Activated CD8-positive, alpha-beta T cell treated with anti-CD3 and anti-CD28 coated beads for 36 hours (primary cell): ENCODE data around the gene ARHGEF40. TPM values are rescaled to one million over a fixed set of nuclear protein-coding genes. Genes with fewer than 3 reads are reported as not detected.

Experiments used
- ATAC-seq: fragments of 200-7000 bp; cut with Tn5 transposase; one replicate; pipeline ENCODE4 v1.10.0; 2021; ENCODE audit warnings: mild to moderate bottlenecking, moderate library complexity
- CTCF ChIA-PET: fragments of 350-600 bp; sonication (Branson Sonifier 250); formaldehyde crosslinking; loops from one replicate; lab custom pipeline; 2021; ENCODE audit warnings: antibody characterized with exemption; lab: Charles Lee
- POLR2A ChIA-PET: fragments of 350-600 bp; sonication (Branson Sonifier 250); formaldehyde crosslinking; loops from one replicate; lab custom pipeline; 2021; ENCODE audit warnings: antibody characterized with exemption; lab: Charles Lee
- DNase-seq: peaks from one replicate; pipeline ENCODE4 v3.0.0-alpha.2; 2020
- H3K27ac Mint-ChIP-seq: one replicate; pipeline ENCODE4 v1.8.0; 2021; ENCODE audit warnings: mild to moderate bottlenecking, mixed read lengths
- H3K27me3 Mint-ChIP-seq: one replicate; pipeline ENCODE4 v1.8.0; 2021; ENCODE audit warnings: mixed read lengths
- H3K36me3 Mint-ChIP-seq: one replicate; pipeline ENCODE4 v1.8.0; 2021; ENCODE audit warnings: low read depth, mixed read lengths
- H3K4me1 Mint-ChIP-seq: one replicate; pipeline ENCODE4 v1.8.0; 2021; ENCODE audit warnings: low read depth, mixed read lengths
- H3K4me3 Mint-ChIP-seq: one replicate; pipeline ENCODE4 v1.8.0; 2021; ENCODE audit warnings: mild to moderate bottlenecking, moderate library complexity, mixed read lengths
- H3K9me3 Mint-ChIP-seq: one replicate; pipeline ENCODE4 v1.8.0; 2021; ENCODE audit warnings: mixed read lengths
- intact Hi-C: fragments of 100-400 bp; cut with micrococcal nuclease; formaldehyde crosslinking; loops from one replicate; pipeline ENCODE4 v1.10.0; 2022
- total RNA-seq, 2 experiments: library from RNA; stranded (reverse); gene quantifications; one replicate each; pipeline ENCODE4 v1.2.3, GENCODE V29; 2021
- TF ChIP-seq, protein P1 (sequence below): fragments of 200-600 bp; IDR thresholded peaks from one replicate; pipeline ENCODE4 v1.8.0; 2022; ENCODE audit warnings: antibody characterized with exemption, mild to moderate bottlenecking

Gene ARHGEF40
- total RNA-seq, 2 experiments from 2014 or later = 0.18 to 0.23 TPM

DNA sequence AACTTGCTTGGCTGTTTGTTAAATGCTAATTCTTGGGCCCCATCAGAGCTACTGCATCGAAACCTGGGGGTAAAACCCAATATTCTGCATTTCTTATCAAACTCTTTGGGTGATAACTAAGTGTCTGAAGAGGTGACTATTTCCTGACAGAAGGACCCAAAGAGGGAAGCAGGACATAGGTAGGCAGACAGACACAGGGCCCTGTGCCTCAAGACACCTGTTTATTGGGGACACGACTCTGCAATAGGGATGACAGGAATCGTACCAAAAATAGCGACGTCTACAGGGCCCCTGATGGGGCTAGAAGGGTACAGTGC is 19.7 kb downstream of the ARHGEF40 start:
- Mint-ChIP-seq H3K27ac (no peak overlapping the region), H3K4me3 (no peak overlapping the region), H3K4me1 (peaks cover 21% of the 10 kb centered on the region), H3K36me3 (peaks cover 2% of the 10 kb centered on the region), H3K9me3 (no peaks in the 10 kb centered on the region), H3K27me3 (no peaks in the 10 kb centered on the region)
- ChIA-PET POLR2A (interaction anchor here (1.1 to 4.0 kb wide), 4 partner anchors 10 to 91 kb away, joined by 3 to 30 read pairs (median 4); partner anchors contain the start of genes SLC39A2 and TMEM253), CTCF (interaction anchor here (1.1 to 5.8 kb wide), 11 partner anchors 10 to 94 kb away, joined by 3 to 105 read pairs (median 5); partner anchors contain the start of gene TMEM253)
- DNase-seq = no peak
- no peak for ATAC-seq
- TF ChIP-seq, protein P1, sequence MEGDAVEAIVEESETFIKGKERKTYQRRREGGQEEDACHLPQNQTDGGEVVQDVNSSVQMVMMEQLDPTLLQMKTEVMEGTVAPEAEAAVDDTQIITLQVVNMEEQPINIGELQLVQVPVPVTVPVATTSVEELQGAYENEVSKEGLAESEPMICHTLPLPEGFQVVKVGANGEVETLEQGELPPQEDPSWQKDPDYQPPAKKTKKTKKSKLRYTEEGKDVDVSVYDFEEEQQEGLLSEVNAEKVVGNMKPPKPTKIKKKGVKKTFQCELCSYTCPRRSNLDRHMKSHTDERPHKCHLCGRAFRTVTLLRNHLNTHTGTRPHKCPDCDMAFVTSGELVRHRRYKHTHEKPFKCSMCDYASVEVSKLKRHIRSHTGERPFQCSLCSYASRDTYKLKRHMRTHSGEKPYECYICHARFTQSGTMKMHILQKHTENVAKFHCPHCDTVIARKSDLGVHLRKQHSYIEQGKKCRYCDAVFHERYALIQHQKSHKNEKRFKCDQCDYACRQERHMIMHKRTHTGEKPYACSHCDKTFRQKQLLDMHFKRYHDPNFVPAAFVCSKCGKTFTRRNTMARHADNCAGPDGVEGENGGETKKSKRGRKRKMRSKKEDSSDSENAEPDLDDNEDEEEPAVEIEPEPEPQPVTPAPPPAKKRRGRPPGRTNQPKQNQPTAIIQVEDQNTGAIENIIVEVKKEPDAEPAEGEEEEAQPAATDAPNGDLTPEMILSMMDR = no peak
- intact Hi-C loops = no loop called here

DNA sequence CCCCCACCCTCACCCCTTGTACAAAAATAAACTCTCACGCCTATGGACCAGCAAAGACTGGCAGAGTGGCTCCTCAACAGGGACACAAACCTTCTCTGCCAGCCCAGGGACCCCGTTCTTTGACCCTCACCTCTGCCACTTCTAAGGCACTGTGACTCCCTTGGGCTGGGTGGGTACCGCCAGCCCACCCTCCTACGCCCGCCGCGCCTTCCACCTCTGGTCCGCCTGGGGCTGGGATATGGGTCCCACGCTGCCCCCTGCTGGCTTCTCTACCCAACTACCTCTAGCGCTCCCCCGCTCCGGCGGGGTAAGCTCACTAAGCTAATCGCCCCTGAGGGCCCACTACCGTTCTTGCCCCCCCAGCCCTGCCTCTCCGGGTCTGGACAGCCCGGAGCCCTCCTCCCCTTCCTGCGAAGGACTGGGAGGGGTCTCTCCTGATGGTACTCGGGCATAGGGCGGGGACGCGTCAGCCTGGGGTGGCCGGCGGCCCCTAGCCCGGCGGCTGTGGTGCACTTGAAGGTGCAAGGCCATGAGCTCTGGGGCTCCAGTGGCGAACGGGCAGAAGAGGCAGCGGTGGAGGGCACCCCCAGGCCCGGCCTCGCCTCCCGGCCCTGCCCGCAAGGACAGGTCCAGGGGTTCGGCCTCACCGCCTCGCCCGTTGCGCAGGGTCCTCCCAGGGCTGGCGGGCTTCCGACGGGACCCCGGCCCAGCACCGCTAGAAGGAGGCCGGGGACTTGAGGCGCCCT is 20.3 kb downstream of the ARHGEF40 start:
- no peak overlapping the region for H3K4me3 Mint-ChIP-seq

DNA sequence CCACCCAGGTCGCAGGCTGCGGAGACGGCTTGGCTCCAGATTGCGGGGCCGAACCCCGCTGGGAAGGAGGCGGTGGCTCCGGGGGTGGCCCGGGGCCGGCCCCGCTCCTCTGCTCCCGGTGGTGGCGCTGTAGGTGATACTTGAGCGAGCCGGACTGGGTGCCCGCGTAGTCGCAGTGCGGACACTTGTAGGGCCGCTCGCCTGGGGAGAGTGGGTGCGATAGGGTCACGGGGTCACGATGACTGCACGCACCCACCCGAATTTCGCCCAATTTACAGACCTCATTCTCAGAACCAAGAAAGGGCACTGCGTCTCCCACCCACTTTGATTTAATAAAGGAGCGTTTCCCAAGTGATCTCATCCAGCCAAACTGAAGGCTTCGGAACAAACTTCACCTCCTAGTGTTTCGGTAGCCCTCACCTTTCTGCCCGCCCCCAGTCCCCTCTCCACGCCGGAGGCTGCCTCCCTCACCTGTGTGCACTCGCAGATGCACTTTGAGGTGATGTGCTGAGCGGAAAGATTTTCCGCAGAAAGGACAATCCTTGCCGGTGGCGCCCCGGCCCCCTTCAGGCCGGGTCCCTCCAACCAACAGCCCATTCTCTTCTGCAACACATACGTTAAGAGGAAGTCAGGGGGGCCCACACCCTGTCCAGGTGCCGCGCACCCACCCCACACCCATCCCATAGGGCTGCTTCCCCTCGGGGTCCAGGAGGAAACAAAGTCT is 21.0 kb downstream of the ARHGEF40 start:
- H3K27ac Mint-ChIP-seq = no peak overlapping the region
- ChIA-PET CTCF (interaction anchor here (0.6 to 7.8 kb wide), 19 partner anchors 12 to 119 kb away, joined by 3 to 224 read pairs (median 11); partner anchors contain the start of genes ARHGEF40, NDRG2 and TMEM253), POLR2A (interaction anchor here (1.4 to 4.0 kb wide), 2 partner anchors 12 to 76 kb away, joined by 6 to 30 read pairs; partner anchors contain the start of gene TMEM253)
- TF ChIP-seq, protein P1 = no peak
- H3K4me1 Mint-ChIP-seq = peaks cover 21% of the 10 kb centered on the region
- DNase-seq = no peak
- H3K27me3 Mint-ChIP-seq = no peaks in the 10 kb centered on the region
- H3K36me3 Mint-ChIP-seq = peaks cover 2% of the 10 kb centered on the region
- intact Hi-C loops = no loop called here
- H3K9me3 Mint-ChIP-seq = no peaks in the 10 kb centered on the region
- ATAC-seq = no peak
- no peak overlapping the region for H3K4me3 Mint-ChIP-seq

More for the DNA sequence above, 20.3 kb downstream of the ARHGEF40 start:
- CTCF ChIA-PET = interaction anchor here (0.6 to 5.8 kb wide), 10 partner anchors 11 to 95 kb away, joined by 3 to 105 read pairs (median 4); partner anchors contain the start of gene TMEM253
- H3K27ac Mint-ChIP-seq = no peak overlapping the region
- H3K9me3 Mint-ChIP-seq = no peaks in the 10 kb centered on the region
- intact Hi-C loops = no loop called here
- H3K27me3 Mint-ChIP-seq = no peaks in the 10 kb centered on the region
- POLR2A ChIA-PET = interaction anchor here (1.1 to 4.0 kb wide), 3 partner anchors 9 to 76 kb away, joined by 3 to 30 read pairs (median 4); partner anchors contain the start of gene TMEM253
- DNase-seq (peak; percentile 57), ATAC-seq (no peak)
- TF ChIP-seq, protein P1 = peak; percentile 72
- peaks cover 21% of the 10 kb centered on the region for H3K4me1 Mint-ChIP-seq
- peaks cover 2% of the 10 kb centered on the region for H3K36me3 Mint-ChIP-seq

DNA sequence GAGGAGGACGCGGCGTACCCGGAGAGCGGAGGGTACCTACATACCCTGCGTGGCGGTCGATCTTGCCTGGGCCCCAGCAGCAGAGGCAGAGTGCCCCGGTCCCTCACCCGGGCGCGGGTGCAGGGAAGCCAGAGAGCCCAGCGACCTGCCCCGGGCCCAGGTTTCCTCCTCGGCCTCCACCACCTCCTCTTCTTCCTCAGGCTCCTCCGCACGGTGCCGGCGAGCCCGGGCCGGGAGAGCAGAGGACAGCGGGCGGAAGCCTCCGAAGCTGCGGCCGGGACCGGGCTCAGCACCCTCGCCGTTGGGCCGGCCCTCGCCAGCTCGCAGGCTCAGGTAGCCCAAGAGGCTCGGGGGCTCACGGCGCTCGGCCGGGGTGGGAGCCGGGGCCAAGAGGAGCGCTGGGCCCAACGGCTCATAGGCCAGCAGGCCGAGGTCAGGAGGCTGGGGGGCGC is 21.7 kb downstream of the ARHGEF40 start:
- ATAC-seq = no peak
- CTCF ChIA-PET = interaction anchor here (0.7 to 7.8 kb wide), 29 partner anchors 8 to 120 kb away, joined by 3 to 224 read pairs (median 7); partner anchors contain the start of genes ARHGEF40, NDRG2, TMEM253 and TPPP2
- intact Hi-C loops = loop anchor here (2.0 kb wide), 1 partner anchor 77 kb away; no protein-coding TSS in a partner anchor
- no peak overlapping the region for H3K27ac Mint-ChIP-seq
- peaks cover 16% of the 10 kb centered on the region for H3K4me1 Mint-ChIP-seq
- TF ChIP-seq, protein P1 = no peak
- no peaks in the 10 kb centered on the region for H3K27me3 Mint-ChIP-seq
- peaks cover 2% of the 10 kb centered on the region for H3K36me3 Mint-ChIP-seq
- no peak overlapping the region for H3K4me3 Mint-ChIP-seq
- POLR2A ChIA-PET = interaction anchor here (1.0 to 2.0 kb wide), 6 partner anchors 10 to 81 kb away, joined by 3 to 8 read pairs (median 4); partner anchors contain the start of genes ARHGEF40 and TMEM253
- DNase-seq = no peak
- no peaks in the 10 kb centered on the region for H3K9me3 Mint-ChIP-seq
